KBM-7 (cell line): ENCODE measurements around the gene LDLRAP1.
A peak's percentile ranks its signal among the peaks of the same experiment; 100 is the strongest.

ENCODE experiments used
- DNase-seq: peaks from one replicate; pipeline ENCODE4 v3.0.0-alpha.2; 2015
- in situ Hi-C: fragments of 300-500 bp; cut with MboI; formaldehyde crosslinking; loops from 2 replicates; pipeline ENCODE4 v1.14.3; 2020; ENCODE audit warnings: low sequenced_read_pairs, low pct_unique_long_range_greater_than_20kb, mixed read lengths

LDLRAP1 gene

GRCh38 chr1:25556791-25557476 is 13.5 kb downstream of the LDLRAP1 start:
- peak; percentile 65 for DNase-seq
- in situ Hi-C loops, result no loop called here

- no peak for DNase-seq
- in situ Hi-C loops, result no loop called here
Measured at GRCh38 chr1:25557543-25557942, 14.1 kb downstream of the LDLRAP1 start.

GRCh38 chr1:25559031-25559430 is 15.6 kb downstream of the LDLRAP1 start:
- no peak for DNase-seq
- in situ Hi-C loops, result no loop called here

GRCh38 chr1:25560001-25560400 is 16.6 kb downstream of the LDLRAP1 start:
- no peak for DNase-seq
- in situ Hi-C loops, result no loop called here

- in situ Hi-C loops, result no loop called here
- no peak for DNase-seq
Measured at GRCh38 chr1:25560788-25561187, 17.4 kb downstream of the LDLRAP1 start.

GRCh38 chr1:25561421-25562100 is 18.2 kb downstream of the LDLRAP1 start:
- in situ Hi-C loops, result no loop called here
- DNase-seq, result no peak

- in situ Hi-C loops, result no loop called here
- DNase-seq, result peak; percentile 60
Measured at GRCh38 chr1:25562101-25562927, 18.9 kb downstream of the LDLRAP1 start.

- in situ Hi-C loops, result no loop called here
- no peak for DNase-seq
Measured at GRCh38 chr1:25562928-25563283, 19.5 kb downstream of the LDLRAP1 start.

GRCh38 chr1:25563330-25564215 is 20.2 kb downstream of the LDLRAP1 start:
- in situ Hi-C loops, result no loop called here
- DNase-seq, result no peak

- in situ Hi-C loops, result no loop called here
- DNase-seq, result no peak
Measured at GRCh38 chr1:25564777-25565574, 21.6 kb downstream of the LDLRAP1 start.

GRCh38 chr1:25565626-25566025 is 22.2 kb downstream of the LDLRAP1 start:
- no peak for DNase-seq
- in situ Hi-C loops, result no loop called here

- in situ Hi-C loops, result no loop called here
- DNase-seq, result no peak
Measured at GRCh38 chr1:25566176-25566729, 22.8 kb downstream of the LDLRAP1 start.

GRCh38 chr1:25566730-25567341 is 23.4 kb downstream of the LDLRAP1 start:
- no peak for DNase-seq
- in situ Hi-C loops, result no loop called here

- in situ Hi-C loops, result no loop called here
- no peak for DNase-seq
Measured at GRCh38 chr1:25567710-25568089, 24.3 kb downstream of the LDLRAP1 start.

- in situ Hi-C loops, result no loop called here
- DNase-seq, result no peak
Measured at GRCh38 chr1:25568090-25568833, 24.9 kb downstream of the LDLRAP1 start.

- in situ Hi-C loops, result no loop called here
- DNase-seq, result no peak
Measured at GRCh38 chr1:25568834-25569596, 25.6 kb downstream of the LDLRAP1 start.
